WTC11 (cell line): ENCODE results near the gene LRP10. TPM values are rescaled to one million over a fixed set of nuclear protein-coding genes. Genes with fewer than 3 reads are reported as not detected.

Experiments used
- ATAC-seq: fragments of 200-7000 bp; cut with Tn5 transposase; 2 replicates; pipeline ENCODE4 v1.10.0; 2021; ENCODE audit warnings: mild to moderate bottlenecking, moderate library complexity
- CTCF ChIA-PET: fragments of 300-600 bp; sonication (Branson Sonifier 250); formaldehyde crosslinking; loops from one replicate; lab custom pipeline; 2021; ENCODE audit warnings: antibody characterized with exemption; lab: Charles Lee
- POLR2A ChIA-PET: fragments of 350-600 bp; sonication (Branson Sonifier 250); formaldehyde crosslinking; loops from one replicate; lab custom pipeline; 2021; ENCODE audit warnings: antibody characterized with exemption; lab: Charles Lee
- DNase-seq: peaks from one replicate; pipeline ENCODE4 v3.0.0; 2021; ENCODE audit warnings: low spot score
- H3K27ac Mint-ChIP-seq: 2 replicates; pipeline ENCODE4 v1.8.0; 2021; ENCODE audit warnings: mixed read lengths
- H3K27me3 Mint-ChIP-seq: 2 replicates; pipeline ENCODE4 v1.8.0; 2021; ENCODE audit warnings: low read depth, mild to moderate bottlenecking, moderate library complexity, mixed read lengths
- H3K36me3 Mint-ChIP-seq: 2 replicates; pipeline ENCODE4 v1.8.0; 2021; ENCODE audit warnings: mixed read lengths
- H3K4me1 Mint-ChIP-seq: 2 replicates; pipeline ENCODE4 v1.8.0; 2022; ENCODE audit warnings: mixed read lengths
- H3K4me3 Mint-ChIP-seq: 2 replicates; pipeline ENCODE4 v1.8.0; 2021; ENCODE audit warnings: mild to moderate bottlenecking, moderate library complexity, mixed read lengths
- H3K9me3 Mint-ChIP-seq: 2 replicates; pipeline ENCODE4 v1.8.0; 2021; ENCODE audit warnings: mixed read lengths
- CREB1 ChIP-seq: sonication (generic); formaldehyde crosslinking; IDR thresholded peaks from 2 replicates; pipeline ENCODE4 v1.8.0; 2023; ENCODE audit warnings: mild to moderate bottlenecking, missing genetic modification reagents
- E2F5 ChIP-seq: sonication (generic); formaldehyde crosslinking; IDR thresholded peaks from 2 replicates; pipeline ENCODE4 v1.8.1; 2022; ENCODE audit warnings: mild to moderate bottlenecking, moderate library complexity, missing genetic modification reagents
- ESRRA ChIP-seq: sonication (generic); formaldehyde crosslinking; IDR thresholded peaks from 2 replicates; pipeline ENCODE4 v1.8.1; 2022; ENCODE audit warnings: mild to moderate bottlenecking, missing genetic modification reagents, borderline replicate concordance
- ETV6 ChIP-seq: sonication (generic); formaldehyde crosslinking; IDR thresholded peaks from 2 replicates; pipeline ENCODE4 v1.8.1; 2022; ENCODE audit warnings: mild to moderate bottlenecking, missing genetic modification reagents
- FOXK1 ChIP-seq: sonication (generic); formaldehyde crosslinking; IDR thresholded peaks from 2 replicates; pipeline ENCODE4 v1.8.0; 2022; ENCODE audit warnings: mild to moderate bottlenecking, moderate library complexity, missing genetic modification reagents
- KAT7 ChIP-seq: sonication (generic); formaldehyde crosslinking; IDR thresholded peaks from 2 replicates; pipeline ENCODE4 v1.8.1; 2023; ENCODE audit warnings: missing genetic modification reagents, mild to moderate bottlenecking, borderline replicate concordance
- MYBL2 ChIP-seq: sonication (generic); formaldehyde crosslinking; IDR thresholded peaks from 2 replicates; pipeline ENCODE4 v1.8.1; 2023; ENCODE audit warnings: mild to moderate bottlenecking, moderate library complexity, missing genetic modification reagents
- NFE2L1 ChIP-seq: sonication (generic); formaldehyde crosslinking; IDR thresholded peaks from 2 replicates; pipeline ENCODE4 v1.8.1; 2023; ENCODE audit warnings: missing genetic modification reagents
- NFYB ChIP-seq: sonication (generic); formaldehyde crosslinking; conservative IDR thresholded peaks from 2 replicates; pipeline ENCODE4 v1.8.0; 2022; ENCODE audit warnings: low read depth, missing genetic modification reagents
- NR1H2 ChIP-seq: sonication (generic); formaldehyde crosslinking; IDR thresholded peaks from 2 replicates; pipeline ENCODE4 v1.9.0; 2021; ENCODE audit warnings: mild to moderate bottlenecking, moderate library complexity, missing genetic modification reagents
- SMAD3 ChIP-seq: sonication (generic); formaldehyde crosslinking; IDR thresholded peaks from 2 replicates; pipeline ENCODE4 v1.8.0; 2022; ENCODE audit warnings: missing genetic modification reagents, mild to moderate bottlenecking, borderline replicate concordance
- SP1 ChIP-seq: sonication (generic); formaldehyde crosslinking; conservative IDR thresholded peaks from 2 replicates; pipeline ENCODE4 v1.8.1; 2022; ENCODE audit warnings: missing genetic modification reagents
- USF1 ChIP-seq: sonication (generic); formaldehyde crosslinking; IDR thresholded peaks from 2 replicates; pipeline ENCODE4 v1.8.0; 2022; ENCODE audit warnings: mild to moderate bottlenecking, missing genetic modification reagents
- ZBTB43 ChIP-seq: sonication (generic); formaldehyde crosslinking; IDR thresholded peaks from 2 replicates; pipeline ENCODE4 v1.8.1; 2023; ENCODE audit warnings: mild to moderate bottlenecking, missing genetic modification reagents
- ZNF232 ChIP-seq: sonication (generic); formaldehyde crosslinking; IDR thresholded peaks from 2 replicates; pipeline ENCODE4 v1.8.0; 2022; ENCODE audit warnings: mild to moderate bottlenecking, missing genetic modification reagents
- ZNF396 ChIP-seq: fragments of 250-450 bp; sonication (Bioruptor Pico); IDR thresholded peaks from 2 replicates; pipeline ENCODE4 v1.8.0; 2021; ENCODE audit warnings: mild to moderate bottlenecking, moderate library complexity, borderline replicate concordance
- ZSCAN18 ChIP-seq: fragments of 250-450 bp; sonication (Bioruptor Pico); IDR thresholded peaks from 2 replicates; pipeline ENCODE4 v2.1.2; 2022; ENCODE audit warnings: mild to moderate bottlenecking, moderate library complexity
- total RNA-seq: library from RNA; stranded (reverse); gene quantifications from 3 replicates; pipeline ENCODE4 v1.2.3, GENCODE V29; 2021

Gene LRP10
- total RNA-seq, 1 experiment from 2014 or later = 24.0 TPM

GRCh38 chr14:22848351-22849164, 23.0 kb upstream of the LRP10 start:
- H3K27ac Mint-ChIP-seq = peak overlapping the region; percentile 60
- peaks cover 25% of the 10 kb centered on the region for H3K4me1 Mint-ChIP-seq
- H3K9me3 Mint-ChIP-seq = no peaks in the 10 kb centered on the region
- no peaks in the 10 kb centered on the region for H3K27me3 Mint-ChIP-seq
- no peak for TF ChIP-seq ZNF232 (CRISPR knock-in tag)
- TF ChIP-seq NFYB (CRISPR knock-in tag) = no peak
- TF ChIP-seq ZNF396 (CRISPR knock-in tag) = no peak
- no peak for TF ChIP-seq KAT7 (CRISPR knock-in tag)
- TF ChIP-seq SP1 (CRISPR knock-in tag) = no peak
- no peak for TF ChIP-seq ETV6 (CRISPR knock-in tag)
- peaks cover 24% of the 10 kb centered on the region for H3K36me3 Mint-ChIP-seq
- no peak overlapping the region for H3K4me3 Mint-ChIP-seq
- peak; percentile 12 for ATAC-seq
- CTCF ChIA-PET = interaction anchor here (0.6 to 10.1 kb wide), 16 partner anchors 11 to 310 kb away, joined by 3 to 280 read pairs (median 4); partner anchors contain the start of genes LRP10, MMP14, MRPL52 and OXA1L
- no peak for DNase-seq
- POLR2A ChIA-PET = interaction anchor here (1.4 to 2.4 kb wide), 4 partner anchors 9 to 27 kb away, joined by 3 to 9 read pairs (median 6); no protein-coding TSS in a partner anchor

GRCh38 chr14:22849212-22849819, 22.2 kb upstream of the LRP10 start:
- no peak for TF ChIP-seq SMAD3 (CRISPR knock-in tag)
- no peak for TF ChIP-seq ZBTB43
- no peak for TF ChIP-seq ZSCAN18 (CRISPR knock-in tag)
- TF ChIP-seq ESRRA = no peak
- no peak for TF ChIP-seq SP1 (CRISPR knock-in tag)
- TF ChIP-seq FOXK1 (CRISPR knock-in tag) = no peak
- TF ChIP-seq USF1 (CRISPR knock-in tag) = no peak
- TF ChIP-seq CREB1 (CRISPR knock-in tag) = no peak
- TF ChIP-seq KAT7 (CRISPR knock-in tag) = no peak
- TF ChIP-seq NR1H2 (CRISPR knock-in tag) = no peak
- no peak for TF ChIP-seq E2F5 (CRISPR knock-in tag)
- TF ChIP-seq MYBL2 (CRISPR knock-in tag) = no peak
- no peak for TF ChIP-seq NFE2L1 (CRISPR knock-in tag)
- TF ChIP-seq, all 79 proteins: peak for 0
- Mint-ChIP-seq H3K27me3 (no peaks in the 10 kb centered on the region), H3K36me3 (peaks cover 18% of the 10 kb centered on the region), H3K4me3 (no peak overlapping the region), H3K9me3 (no peaks in the 10 kb centered on the region), H3K27ac (0 out of 2 replicates have a peak overlapping the region, but pooled peaks have one; percentile 57), H3K4me1 (peaks cover 25% of the 10 kb centered on the region)
- POLR2A ChIA-PET = interaction anchor here (1.4 to 2.4 kb wide), 5 partner anchors 10 to 26 kb away, joined by 3 to 10 read pairs (median 7); partner anchors contain the start of gene LRP10
- DNase-seq (no peak), ATAC-seq (no peak)
- CTCF ChIA-PET = interaction anchor here (0.5 to 10.1 kb wide), 10 partner anchors 13 to 292 kb away, joined by 3 to 280 read pairs (median 4); partner anchors contain the start of genes LRP10, MMP14 and MRPL52
